SU-DHL-6 (cell line): Measurements from ENCODE around the gene AGFG2.

Experiments
- H2AFZ ChIP-seq: fragments of 200-600 bp; sonication (generic); 2 replicates; pipeline ENCODE4 v1.6.1; 2014; ENCODE audit warnings: low read depth, mild to moderate bottlenecking, moderate library complexity, mixed read lengths, antibody characterized with exemption, low read length; ENCODE audit not compliant: severe bottlenecking
- H3F3A ChIP-seq: fragments of 200-600 bp; shearing (Covaris generic); 2 replicates; pipeline ENCODE4 v1.6.0; 2016; ENCODE audit warnings: antibody characterized with exemption, mild to moderate bottlenecking; ENCODE audit not compliant: insufficient read depth
- H3K27ac ChIP-seq: fragments of 200-600 bp; sonication (generic); 2 replicates; pipeline ENCODE4 v1.5.1; 2016; ENCODE audit warnings: low read depth, mild to moderate bottlenecking, low read length, moderate library complexity, mixed read lengths
- H3K27me3 ChIP-seq: fragments of 200-600 bp; sonication (generic), shearing (Covaris generic); 2 replicates; pipeline ENCODE4 v1.6.0; 2014; ENCODE audit warnings: mild to moderate bottlenecking, low read length
- H3K36me3 ChIP-seq: fragments of 200-600 bp; sonication (generic); 2 replicates; pipeline ENCODE4 v1.6.1; 2014; ENCODE audit warnings: mild to moderate bottlenecking, low read length, mixed read lengths
- H3K4me2 ChIP-seq: fragments of 300-600, 200-600 bp; shearing (Covaris generic), sonication (generic); 2 replicates; pipeline ENCODE4 v1.6.0; 2014; ENCODE audit warnings: low read length, low read depth, mild to moderate bottlenecking; ENCODE audit not compliant: poor library complexity, severe bottlenecking
- H3K4me3 ChIP-seq: fragments of 200-600 bp; sonication (generic); 2 replicates; pipeline ENCODE4 v1.5.1; 2014; ENCODE audit warnings: antibody characterized with exemption, low read length, mild to moderate bottlenecking, mixed read lengths; ENCODE audit not compliant: insufficient read depth, poor library complexity, severe bottlenecking
- H3K79me2 ChIP-seq: fragments of 200-600 bp; sonication (generic); 2 replicates; pipeline ENCODE4 v1.6.1; 2014; ENCODE audit warnings: mild to moderate bottlenecking, low read length, moderate library complexity; ENCODE audit not compliant: insufficient read depth
- H3K9ac ChIP-seq: fragments of 200-600 bp; sonication (generic); 2 replicates; pipeline ENCODE4 v1.7.0; 2014; ENCODE audit warnings: mild to moderate bottlenecking, low read length
- H3K9me2 ChIP-seq: fragments of 200-600 bp; sonication (generic); replicated peaks from 2 replicates; pipeline ENCODE4 v1.6.1; 2014; ENCODE audit warnings: low read length; ENCODE audit not compliant: insufficient read depth
- H3K9me3 ChIP-seq: fragments of 200-600 bp; sonication (generic); 2 replicates; pipeline ENCODE4 v1.6.1; 2014; ENCODE audit warnings: low read length, mixed read lengths; ENCODE audit not compliant: insufficient read depth
- H4K20me1 ChIP-seq: fragments of 200-600 bp; sonication (generic); 2 replicates; pipeline ENCODE4 v1.6.1; 2014; ENCODE audit warnings: low read depth, mild to moderate bottlenecking, antibody characterized with exemption, low read length, moderate library complexity, mixed read lengths
- CTCF ChIP-seq: fragments of 200-600 bp; sonication (generic); IDR thresholded peaks from one replicate; pipeline ENCODE4 v1.5.1; 2017; ENCODE audit warnings: antibody characterized with exemption, mild to moderate bottlenecking, low read length, moderate library complexity; ENCODE audit not compliant: insufficient read depth, poor library complexity, severe bottlenecking
- EZH2phosphoT487 ChIP-seq: fragments of 200-600 bp; sonication (generic), shearing (Covaris generic); conservative IDR thresholded peaks from 2 replicates; pipeline ENCODE4 v1.6.1; 2018; ENCODE audit warnings: mild to moderate bottlenecking, antibody characterized with exemption, low read length, moderate library complexity, mixed read lengths

AGFG2 gene

GRCh38 chr7:100566018-100566531 lies 27.1 kb downstream of the AGFG2 start:
- TF ChIP-seq EZH2phosphoT487 (no peak), CTCF (no peak)
- no peaks in the 10 kb centered on the region for H3K79me2 ChIP-seq
- H2AFZ ChIP-seq: no peak overlapping the region
- H4K20me1 ChIP-seq: no peaks in the 10 kb centered on the region
- no peaks in the 10 kb centered on the region for H3F3A ChIP-seq
- no peaks in the 10 kb centered on the region for H3K9me2 ChIP-seq
- no peaks in the 10 kb centered on the region for H3K9me3 ChIP-seq
- no peaks in the 10 kb centered on the region for H3K36me3 ChIP-seq
- no peak overlapping the region for H3K27ac ChIP-seq
- H3K4me2 ChIP-seq: no peak overlapping the region
- no peak overlapping the region for H3K9ac ChIP-seq
- H3K4me3 ChIP-seq: no peak overlapping the region
- H3K27me3 ChIP-seq: no peaks in the 10 kb centered on the region

- Histone ChIP-seq H3K4me2 (no peak overlapping the region), H2AFZ (no peak overlapping the region), H3K9ac (no peak overlapping the region), H3F3A (no peaks in the 10 kb centered on the region), H3K9me2 (no peaks in the 10 kb centered on the region), H3K27ac (no peak overlapping the region), H3K9me3 (no peaks in the 10 kb centered on the region), H3K79me2 (no peaks in the 10 kb centered on the region), H3K36me3 (no peaks in the 10 kb centered on the region), H3K27me3 (no peaks in the 10 kb centered on the region), H3K4me3 (no peak overlapping the region), H4K20me1 (no peaks in the 10 kb centered on the region)
- TF ChIP-seq CTCF (no peak), EZH2phosphoT487 (no peak)
These were observed 28.2 kb downstream of the AGFG2 start for GRCh38 chr7:100567031-100567730.

GRCh38 chr7:100567751-100568175 lies 28.8 kb downstream of the AGFG2 start:
- H3K9me2 ChIP-seq: no peaks in the 10 kb centered on the region
- H3K36me3 ChIP-seq: no peaks in the 10 kb centered on the region
- no peak overlapping the region for H3K9ac ChIP-seq
- H3K4me3 ChIP-seq: no peak overlapping the region
- no peaks in the 10 kb centered on the region for H3F3A ChIP-seq
- no peak overlapping the region for H3K4me2 ChIP-seq
- no peaks in the 10 kb centered on the region for H3K27me3 ChIP-seq
- H3K9me3 ChIP-seq: no peaks in the 10 kb centered on the region
- no peaks in the 10 kb centered on the region for H3K79me2 ChIP-seq
- H3K27ac ChIP-seq: no peak overlapping the region
- TF ChIP-seq CTCF (no peak), EZH2phosphoT487 (no peak)
- H4K20me1 ChIP-seq: no peaks in the 10 kb centered on the region
- no peak overlapping the region for H2AFZ ChIP-seq
